Measurements from ENCODE around the gene TANC1. TPM values are rescaled to one million over a fixed set of nuclear protein-coding genes. Genes with fewer than 3 reads are reported as not detected.

Gene TANC1
- total and polyA plus RNA-seq, 2 of the 4 experiments (the other 2 are of a cell fraction), result 10.2 to 12.9 TPM

GRCh38 chr2:159209341-159210306 is 241.2 kb downstream of the TANC1 start:
- WGBS, 2 experiments (ENCODE audit: extremely low coverage in 2 of 2, insufficient read length in 1 of 2), result 98% methylated on average over 8 of the region's 15 CpGs; no CpG with 5 or more reads in 1 of the 2 experiments

More at GRCh38 chr2:159209341-159210306, 241.2 kb downstream of the TANC1 start:
- Histone ChIP-seq H3K36me3 (ENCODE audit: control insufficient read depth, insufficient read depth, low read length) (peaks cover 17% of the 10 kb centered on the region), H2AK5ac (ENCODE audit: low read depth, low read length) (no peak overlapping the region), H3K9me1 (ENCODE audit: insufficient read depth, low read length) (peaks cover 15% of the 10 kb centered on the region), H3K27me3 (ENCODE audit: control insufficient read depth, insufficient read depth, low read length) (no peaks in the 10 kb centered on the region), H3K79me1 (ENCODE audit: low read depth in 1 of 2, low read length in 2 of 2) (peaks cover 4 to 5% of the 10 kb centered on the region in 2 experiments; a peak in 3 of 4 replicates), H3K4ac (ENCODE audit: low read depth, low read length) (no peak overlapping the region), H2AFZ (replicated peaks; ENCODE audit: low read length, poor library complexity) (no peak overlapping the region), H2BK20ac (ENCODE audit: low read depth, low read length) (no peak overlapping the region), H3K9me3 (ENCODE audit: control insufficient read depth, insufficient read depth, low read length) (no peaks in the 10 kb centered on the region), H3K9ac (ENCODE audit: low read depth, low read length) (no peak overlapping the region), H3K27ac (ENCODE audit: insufficient read depth, low read length) (no peak overlapping the region), H3K14ac (replicated peaks; ENCODE audit: low read depth, low read length) (no peak overlapping the region), H2BK15ac (ENCODE audit: low read depth, low read length) (no peak overlapping the region), H2BK5ac (ENCODE audit: low read depth, low read length, poor library complexity, severe bottlenecking) (no peak overlapping the region), H2BK120ac (ENCODE audit: low read depth, low read length) (no peak overlapping the region), H4K91ac (ENCODE audit: insufficient read depth, low read depth, low read length) (no peak overlapping the region), H3K4me1 (ENCODE audit: control insufficient read depth, insufficient read depth, low read length) (peaks cover 9% of the 10 kb centered on the region), H4K8ac (ENCODE audit: low read depth in 2 of 2, low read length in 2 of 2) (no peak overlapping the region), H3K56ac (ENCODE audit: extremely low read depth, insufficient read depth, low read length) (no peak overlapping the region), H3K4me3 (ENCODE audit: insufficient read depth, low read depth, low read length) (no peak overlapping the region), H3K23ac (ENCODE audit: low read depth, low read length) (no peak overlapping the region), H3K4me2 (ENCODE audit: low read depth, low read length) (no peak overlapping the region), H4K5ac (ENCODE audit: low read depth, low read length) (no peak overlapping the region), H2AK9ac (replicated peaks; ENCODE audit: low read depth, low read length, poor library complexity) (peak overlapping the region; percentile 57), H3K18ac (ENCODE audit: low read depth, low read length) (no peak overlapping the region), H4K20me1 (ENCODE audit: insufficient read depth, low read length) (no peaks in the 10 kb centered on the region)
- CTCF ChIA-PET, result no interaction called here
- intact Hi-C loops (cut with micrococcal nuclease) (loop anchor here (10.0 kb wide), 1 partner anchor 505 kb away; the partner anchor contains the start of gene MARCHF7), dilution Hi-C loops (cut with HindIII; ENCODE audit: low sequenced_read_pairs, unreplicated experiment) (no loop called here), in situ Hi-C loops (cut with MboI; ENCODE audit: low sequenced_read_pairs) (no loop called here)
- no peak for TF ChIP-seq CHD1 (IDR thresholded peaks at IDR 0.05; ENCODE audit: low read depth, low read length)
- no peak for TF ChIP-seq POLR2A (IDR thresholded peaks at IDR 0.05; ENCODE audit: low read depth, low read length)
- TF ChIP-seq ELK1 (IDR thresholded peaks at IDR 0.05; ENCODE audit: borderline replicate concordance, low read depth, low read length), result no peak
- TF ChIP-seq SMC3 (IDR thresholded peaks at IDR 0.05; ENCODE audit: low read depth, low read length), result no peak
- TF ChIP-seq MAZ (IDR thresholded peaks at IDR 0.05; ENCODE audit: borderline replicate concordance, low read depth, low read length), result no peak
- TF ChIP-seq RCOR1 (IDR thresholded peaks at IDR 0.05; ENCODE audit: insufficient replicate concordance, low read length), result no peak
- no peak for TF ChIP-seq FOS (IDR thresholded peaks at IDR 0.05; ENCODE audit: low read depth, low read length)
- no peak for TF ChIP-seq NFE2L2 (IDR thresholded peaks at IDR 0.05; ENCODE audit: low read depth, low read length)
- ATAC-seq (ENCODE audit: low read depth) (no peak), DNase-seq (no peak)
- POLR2A ChIA-PET (ENCODE audit: unreplicated experiment), result no interaction called here
- BruUV-seq (replicated peaks), result no TSS peak

Data from IMR-90 (cell line).